Measurements from ENCODE around the gene SLC7A14. TPM values are rescaled to one million over a fixed set of nuclear protein-coding genes. Genes with fewer than 3 reads are reported as not detected.
A peak's percentile ranks its signal among the peaks of the same experiment; 100 is the strongest.

Gene SLC7A14
- total RNA-seq, 1 donor = 6.1 TPM

DNA sequence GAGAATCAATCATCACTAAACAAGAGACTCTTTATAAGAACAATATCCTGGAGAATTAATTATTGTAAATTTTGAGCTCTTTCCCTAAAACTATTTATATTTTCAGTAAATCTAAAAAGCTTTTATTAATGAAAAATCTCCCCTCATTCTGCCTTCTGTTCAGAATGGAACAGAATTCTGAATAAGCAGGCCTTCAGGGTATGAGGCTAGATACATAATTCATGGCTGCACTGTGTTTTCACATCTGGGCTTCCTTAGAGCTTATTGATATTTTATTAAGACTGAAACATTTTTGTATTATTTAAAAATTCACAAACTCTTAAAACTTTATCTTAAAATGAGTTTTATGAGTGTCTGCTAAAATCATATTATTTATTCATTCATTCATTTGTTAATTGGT, 142.4 kb downstream of the SLC7A14 start:
- TF ChIP-seq, protein P1, sequence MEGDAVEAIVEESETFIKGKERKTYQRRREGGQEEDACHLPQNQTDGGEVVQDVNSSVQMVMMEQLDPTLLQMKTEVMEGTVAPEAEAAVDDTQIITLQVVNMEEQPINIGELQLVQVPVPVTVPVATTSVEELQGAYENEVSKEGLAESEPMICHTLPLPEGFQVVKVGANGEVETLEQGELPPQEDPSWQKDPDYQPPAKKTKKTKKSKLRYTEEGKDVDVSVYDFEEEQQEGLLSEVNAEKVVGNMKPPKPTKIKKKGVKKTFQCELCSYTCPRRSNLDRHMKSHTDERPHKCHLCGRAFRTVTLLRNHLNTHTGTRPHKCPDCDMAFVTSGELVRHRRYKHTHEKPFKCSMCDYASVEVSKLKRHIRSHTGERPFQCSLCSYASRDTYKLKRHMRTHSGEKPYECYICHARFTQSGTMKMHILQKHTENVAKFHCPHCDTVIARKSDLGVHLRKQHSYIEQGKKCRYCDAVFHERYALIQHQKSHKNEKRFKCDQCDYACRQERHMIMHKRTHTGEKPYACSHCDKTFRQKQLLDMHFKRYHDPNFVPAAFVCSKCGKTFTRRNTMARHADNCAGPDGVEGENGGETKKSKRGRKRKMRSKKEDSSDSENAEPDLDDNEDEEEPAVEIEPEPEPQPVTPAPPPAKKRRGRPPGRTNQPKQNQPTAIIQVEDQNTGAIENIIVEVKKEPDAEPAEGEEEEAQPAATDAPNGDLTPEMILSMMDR (IDR thresholded peaks at IDR 0.05; ENCODE audit: insufficient read depth, low read length) = no peak
- DNase-seq (ENCODE audit: low read depth) = no peak
- H3K4me3 ChIP-seq (ENCODE audit: low read depth, low read length) = no peak overlapping the region

DNA sequence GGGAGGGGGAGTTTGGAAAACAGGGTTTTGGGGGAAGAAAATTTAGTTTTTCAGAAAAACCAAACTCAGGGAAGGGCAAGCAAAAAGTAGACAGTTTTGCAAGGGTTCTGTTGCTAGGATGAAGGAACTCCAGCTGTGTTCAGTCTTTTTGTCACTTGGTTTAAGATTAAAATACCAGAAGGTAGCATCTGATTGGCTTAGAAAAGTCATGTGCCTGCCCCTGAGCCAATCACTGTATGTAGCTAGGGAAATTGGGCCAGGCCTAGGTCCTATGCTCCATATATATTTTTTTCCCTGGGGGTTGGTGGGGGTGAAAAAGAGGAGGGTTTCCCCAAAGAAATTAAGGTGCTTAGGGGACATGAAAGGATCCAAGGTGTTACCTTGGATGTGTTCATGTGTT, 142.9 kb downstream of the SLC7A14 start:
- H3K4me3 ChIP-seq (ENCODE audit: low read depth, low read length) = no peak overlapping the region
- peak; percentile 53 for DNase-seq (ENCODE audit: low read depth)
- TF ChIP-seq, protein P1 (IDR thresholded peaks at IDR 0.05; ENCODE audit: insufficient read depth, low read length) = no peak

DNA sequence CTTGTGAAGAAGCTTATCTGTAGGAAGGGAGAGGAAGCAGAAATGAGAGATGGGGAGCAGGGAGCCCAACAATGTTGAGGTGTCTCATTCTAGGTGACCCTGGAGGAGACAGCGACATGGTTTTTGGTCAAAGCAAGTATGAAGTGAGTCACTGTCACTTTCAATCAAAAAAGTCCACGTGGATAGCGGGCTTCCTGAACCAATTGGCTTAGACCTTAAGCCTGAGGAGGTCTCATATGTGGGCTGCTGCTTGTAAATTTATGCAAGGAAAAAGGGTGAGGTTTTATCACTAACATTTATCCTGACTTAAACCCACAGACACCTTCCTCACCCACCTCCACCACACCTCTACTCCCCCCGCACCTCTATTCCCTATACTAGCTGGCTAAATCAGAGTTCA, 144.5 kb downstream of the SLC7A14 start:
- no peak overlapping the region for H3K4me3 ChIP-seq (ENCODE audit: low read depth, low read length)
- TF ChIP-seq, protein P1 (IDR thresholded peaks at IDR 0.05; ENCODE audit: insufficient read depth, low read length) = no peak
- DNase-seq (ENCODE audit: low read depth) = no peak

DNA sequence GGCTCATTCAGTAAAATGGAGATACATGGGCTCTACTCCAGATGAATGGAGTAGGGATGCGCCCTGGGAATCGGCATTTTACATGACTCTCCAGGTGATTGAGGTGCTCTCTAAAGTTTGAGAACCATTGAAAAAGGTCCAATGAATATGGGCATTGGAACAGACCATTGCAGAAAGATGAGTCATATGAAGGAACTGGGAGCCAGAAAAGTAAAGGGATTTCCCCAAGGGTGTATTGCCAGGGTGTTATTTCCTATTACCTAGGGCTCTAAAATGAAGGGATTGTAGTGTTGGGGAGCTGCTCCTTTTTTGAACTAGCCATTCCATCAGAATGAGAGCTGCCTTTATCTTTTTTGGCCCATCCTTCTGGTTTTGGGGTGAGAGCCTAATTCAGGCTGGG, 145.5 kb downstream of the SLC7A14 start:
- H3K4me3 ChIP-seq (ENCODE audit: low read depth, low read length) = no peak overlapping the region
- peak; percentile 70 for DNase-seq (ENCODE audit: low read depth)
- TF ChIP-seq, protein P1 (IDR thresholded peaks at IDR 0.05; ENCODE audit: insufficient read depth, low read length) = no peak

DNA sequence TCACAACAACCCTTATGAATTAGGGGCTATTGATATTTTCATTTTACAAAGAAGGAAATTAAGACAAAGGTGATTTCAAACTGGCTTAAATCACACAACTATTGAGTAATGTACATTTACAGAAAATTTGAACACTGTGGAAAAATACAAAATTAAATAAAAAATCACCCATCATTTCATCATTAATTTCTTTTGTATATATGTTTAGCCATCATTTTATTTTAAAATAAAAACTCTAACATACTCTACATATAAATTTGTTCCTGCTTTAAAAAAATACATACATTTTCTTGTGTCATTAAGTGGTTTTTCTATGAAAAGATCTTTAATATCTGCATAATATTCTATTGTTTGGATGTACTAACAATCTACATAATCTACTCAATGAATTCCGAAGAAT, 147.0 kb downstream of the SLC7A14 start:
- TF ChIP-seq, protein P1 (IDR thresholded peaks at IDR 0.05; ENCODE audit: insufficient read depth, low read length) = no peak
- no peak for DNase-seq (ENCODE audit: low read depth)
- no peak overlapping the region for H3K4me3 ChIP-seq (ENCODE audit: low read depth, low read length)

DNA sequence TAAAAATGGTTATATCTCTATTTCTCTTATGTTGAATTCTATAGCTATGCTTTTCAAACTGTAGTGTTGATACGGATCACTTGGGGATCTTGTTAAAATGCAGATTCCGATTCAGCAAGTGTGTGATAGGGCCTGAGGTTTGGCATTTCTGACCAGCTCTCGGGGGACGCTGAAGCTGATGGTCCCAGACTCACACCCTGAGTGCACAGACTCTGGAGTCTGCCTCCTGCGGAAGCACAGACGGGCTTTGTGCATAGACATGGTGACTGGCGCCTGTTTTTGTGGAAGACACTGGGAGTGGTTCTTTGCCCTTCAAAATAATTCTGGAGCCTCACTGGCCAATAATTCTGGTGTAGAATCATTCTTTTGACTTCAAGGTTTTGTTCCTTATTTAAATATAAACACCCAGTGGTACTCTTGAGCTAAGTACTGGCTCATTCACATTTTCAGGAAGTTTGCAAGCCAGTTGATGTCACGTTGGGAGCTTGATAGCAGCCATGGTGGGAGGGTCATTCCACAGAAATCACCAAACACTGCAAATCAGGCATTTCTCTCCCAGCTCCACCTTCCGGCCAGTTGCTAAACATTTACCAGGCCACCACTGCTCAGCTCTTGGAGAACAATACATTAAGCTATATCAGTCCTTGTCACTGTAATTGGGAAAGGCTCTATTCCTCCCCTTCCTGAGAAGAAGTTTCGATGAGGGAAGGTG, 148.0 kb downstream of the SLC7A14 start:
- no peak overlapping the region for H3K4me3 ChIP-seq (ENCODE audit: low read depth, low read length)
- TF ChIP-seq, protein P1 (IDR thresholded peaks at IDR 0.05; ENCODE audit: insufficient read depth, low read length) = peak; percentile 14
- DNase-seq (ENCODE audit: low read depth) = peak; percentile 49

DNA sequence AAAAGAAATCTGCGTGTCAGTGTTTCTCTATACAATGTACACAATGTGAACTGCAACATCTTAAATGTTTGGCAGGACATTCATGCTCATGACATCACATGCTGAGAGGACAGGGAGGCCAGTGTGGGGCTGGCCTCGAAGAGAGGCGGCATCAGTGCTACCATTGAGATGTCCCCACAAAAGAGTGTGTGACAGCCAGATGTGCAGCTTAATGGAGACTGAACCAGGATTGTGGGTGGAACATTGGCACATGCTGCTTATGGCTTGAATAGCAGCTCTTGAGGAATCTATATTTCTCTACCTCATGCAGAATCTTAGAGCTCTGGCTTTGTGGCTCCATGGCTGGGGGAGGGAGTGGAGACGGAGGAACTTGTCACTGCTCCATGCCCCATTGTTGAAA, 148.7 kb downstream of the SLC7A14 start:
- no peak for DNase-seq (ENCODE audit: low read depth)
- TF ChIP-seq, protein P1 (IDR thresholded peaks at IDR 0.05; ENCODE audit: insufficient read depth, low read length) = no peak
- H3K4me3 ChIP-seq (ENCODE audit: low read depth, low read length) = no peak overlapping the region
